DLD1 (cell line): ENCODE measurements around the gene ZHX3.

Experiments used
- in situ Hi-C: cut with HindIII; loops from 2 replicates; pipeline ENCODE4 v1.10.0; 2017; ENCODE audit warnings: low sequenced_read_pairs

ZHX3 gene

DNA sequence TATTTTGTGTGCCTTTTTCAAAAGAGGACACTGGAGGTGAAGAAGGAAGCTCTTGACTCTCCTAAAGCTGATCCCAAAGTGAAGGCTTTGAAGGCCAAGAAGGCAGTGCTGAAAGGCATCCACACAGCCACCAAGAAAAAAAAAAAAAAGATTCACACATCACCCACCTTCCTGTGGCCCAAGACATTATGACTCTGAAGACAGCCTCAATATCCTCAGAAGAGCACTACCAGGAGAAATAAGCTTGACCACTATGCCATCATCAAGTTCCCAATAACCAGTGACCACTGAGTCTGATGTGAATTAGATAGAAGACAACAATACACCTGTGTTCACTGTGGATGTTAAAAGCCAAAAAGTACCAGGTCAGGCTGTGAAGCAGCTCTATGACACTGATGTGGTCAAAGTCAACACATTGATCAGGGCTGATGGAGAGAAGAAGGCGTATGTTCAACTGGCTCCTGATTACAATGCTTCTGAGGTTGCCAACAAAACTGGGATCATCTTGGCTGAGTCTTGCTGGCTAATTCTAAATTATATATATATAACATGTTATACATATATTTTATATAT, 120.8 kb downstream of the ZHX3 start:
- in situ Hi-C loops = no loop called here

DNA sequence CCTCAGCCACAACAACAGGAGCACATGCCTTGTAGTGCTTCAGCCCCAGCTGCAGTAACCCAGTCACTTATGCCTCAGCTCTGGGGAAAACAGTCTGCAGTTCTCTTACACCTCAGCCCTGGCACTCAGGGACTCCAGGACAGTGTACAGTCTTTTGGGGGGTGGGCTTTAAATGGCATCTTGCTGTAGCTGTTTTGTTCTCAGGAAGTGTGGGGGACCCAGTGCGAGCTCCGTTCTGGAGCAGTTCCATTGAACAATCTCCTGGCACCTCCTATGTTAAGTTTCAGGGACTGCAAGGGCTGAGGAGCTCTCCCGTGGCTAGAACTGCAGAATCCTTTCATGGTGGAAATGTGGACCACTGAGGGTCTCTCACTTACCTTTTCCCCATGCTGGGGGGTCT, 125.0 kb downstream of the ZHX3 start:
- in situ Hi-C loops = no loop called here

DNA sequence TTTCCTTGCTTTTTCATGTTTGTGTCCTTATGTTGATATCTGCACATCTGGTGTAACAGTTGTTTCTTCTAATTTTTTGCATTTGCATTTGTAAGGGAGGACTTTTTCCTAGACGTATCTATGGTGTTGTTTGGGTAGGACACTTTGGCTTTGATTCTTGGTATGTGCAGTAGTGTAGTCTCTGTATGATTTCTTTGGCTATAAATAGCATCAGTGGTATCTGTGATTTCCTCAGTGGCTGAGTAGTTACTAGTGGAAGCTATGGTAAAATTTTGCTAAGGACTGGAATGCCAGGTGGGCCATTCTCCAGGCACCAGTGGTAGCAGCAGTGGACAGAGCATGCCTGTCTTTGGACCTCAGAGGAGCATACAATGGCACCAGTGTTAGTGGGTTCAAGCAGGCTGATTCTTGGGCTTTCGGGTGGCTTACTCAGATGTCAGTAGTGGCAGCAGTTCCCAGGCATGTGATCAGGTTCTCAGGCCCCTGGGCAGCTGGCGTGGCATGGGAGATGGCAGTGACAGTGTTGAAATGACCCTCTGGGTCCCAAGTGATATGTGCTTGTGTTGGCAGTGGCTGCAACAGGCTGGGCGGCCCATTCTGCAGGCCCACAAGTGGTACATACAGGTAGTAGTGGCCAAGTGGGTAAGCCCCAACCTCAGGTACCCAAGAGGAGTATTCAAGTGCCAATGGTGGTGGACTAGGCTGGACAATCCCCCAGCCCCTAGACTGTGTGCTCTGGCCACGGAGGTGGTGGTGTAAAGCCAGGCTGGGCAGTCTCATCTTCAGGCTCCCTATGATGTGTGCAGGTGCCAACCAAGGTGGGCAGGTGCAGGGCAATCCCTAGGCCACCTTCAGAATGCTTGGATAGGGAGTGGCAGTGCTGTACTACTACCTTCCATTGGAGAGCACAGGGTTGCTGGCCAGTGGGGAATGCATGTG, 125.7 kb downstream of the ZHX3 start:
- in situ Hi-C loops = no loop called here

DNA sequence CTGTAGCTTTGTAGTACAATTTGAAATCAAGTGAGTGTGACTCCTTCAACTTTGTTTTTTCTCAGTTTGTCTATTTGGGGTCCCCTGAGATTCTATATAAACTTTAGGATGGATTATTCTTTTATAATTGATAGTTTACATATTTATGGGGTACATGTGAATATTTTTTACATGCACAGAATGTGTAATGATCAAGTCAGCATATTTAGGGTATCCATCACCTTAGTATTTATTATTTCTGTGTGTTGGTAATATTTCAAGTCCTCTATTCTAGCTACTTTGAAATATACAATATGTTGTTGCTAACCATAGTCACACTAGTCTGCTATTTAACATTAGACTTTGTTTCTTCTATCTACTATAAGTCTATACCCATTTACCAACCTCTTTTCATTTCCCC, 129.9 kb downstream of the ZHX3 start:
- in situ Hi-C loops = no loop called here

DNA sequence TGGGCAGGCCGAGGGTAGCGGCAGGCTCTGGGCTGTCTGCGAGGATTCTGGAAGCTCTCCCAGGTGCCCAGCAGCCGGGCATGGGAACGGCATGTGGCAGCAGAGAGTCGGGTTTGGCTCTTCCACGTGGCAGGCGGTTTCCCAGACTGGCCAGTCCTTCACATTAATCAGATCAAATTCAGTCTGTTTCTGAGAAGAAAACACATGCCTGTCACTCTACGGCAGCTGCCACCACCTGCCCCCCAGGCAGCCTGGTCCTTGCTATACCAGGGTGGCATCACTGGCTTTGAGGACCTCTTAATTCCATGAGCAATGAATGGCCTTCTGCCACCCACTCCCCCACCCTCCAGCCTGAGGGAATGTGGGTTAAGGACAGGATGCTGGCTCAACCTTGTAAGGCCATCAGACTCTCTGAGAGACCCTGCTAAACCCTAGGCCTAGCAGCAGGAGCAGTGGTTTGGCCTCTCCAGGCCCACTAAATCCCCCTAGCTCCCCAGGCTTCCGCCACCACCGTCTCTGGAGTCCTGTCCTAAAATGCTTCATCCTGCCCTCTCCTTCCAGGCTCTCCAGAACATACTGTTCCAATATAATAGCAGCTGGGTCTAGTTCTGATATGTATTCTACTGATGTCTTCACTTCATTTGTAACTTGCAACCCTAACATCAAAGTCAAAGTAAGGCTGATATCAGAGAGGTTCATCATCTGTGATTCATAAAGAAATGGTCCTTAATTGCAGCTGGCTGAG, 132.3 kb downstream of the ZHX3 start:
- in situ Hi-C loops = no loop called here

DNA sequence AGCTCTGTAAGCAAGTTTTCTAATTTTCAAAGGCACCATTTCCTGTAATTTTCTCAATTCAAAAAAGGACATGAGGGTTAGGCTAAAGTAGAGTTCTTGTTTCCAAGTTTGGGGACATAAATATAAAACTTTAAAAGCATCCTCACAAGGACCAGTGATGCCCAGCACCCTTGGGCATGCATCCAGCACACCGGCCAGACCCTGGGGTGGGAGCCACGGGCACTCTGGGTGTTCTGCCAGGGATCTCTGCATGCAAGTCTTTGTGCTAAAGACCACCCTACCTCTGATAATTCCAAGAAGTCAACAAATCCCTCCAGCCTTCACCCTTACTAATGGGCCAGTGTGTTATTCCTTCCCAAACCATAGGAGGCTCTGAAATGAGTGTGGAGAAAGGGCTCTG, 133.7 kb downstream of the ZHX3 start:
- in situ Hi-C loops = no loop called here

DNA sequence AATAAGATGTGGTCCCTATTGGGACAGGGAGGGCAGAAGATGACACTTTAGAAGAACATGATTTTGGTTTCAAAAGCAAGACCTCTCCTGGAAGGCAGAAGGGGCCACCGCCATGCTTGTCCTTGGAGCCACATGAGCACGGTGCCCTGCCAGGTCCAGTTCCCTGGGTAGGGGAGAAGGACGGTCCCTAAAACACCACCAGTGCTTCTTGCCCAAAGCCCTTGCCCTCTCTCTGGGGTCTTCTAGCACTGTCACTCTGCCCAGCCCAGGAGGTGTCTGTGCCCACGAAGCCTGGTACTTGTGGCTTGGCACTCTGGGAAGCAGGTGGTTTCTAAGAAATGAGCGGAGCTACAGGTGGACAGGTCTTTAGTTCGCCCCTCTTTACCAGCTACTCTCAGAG, 134.1 kb downstream of the ZHX3 start:
- in situ Hi-C loops = no loop called here

DNA sequence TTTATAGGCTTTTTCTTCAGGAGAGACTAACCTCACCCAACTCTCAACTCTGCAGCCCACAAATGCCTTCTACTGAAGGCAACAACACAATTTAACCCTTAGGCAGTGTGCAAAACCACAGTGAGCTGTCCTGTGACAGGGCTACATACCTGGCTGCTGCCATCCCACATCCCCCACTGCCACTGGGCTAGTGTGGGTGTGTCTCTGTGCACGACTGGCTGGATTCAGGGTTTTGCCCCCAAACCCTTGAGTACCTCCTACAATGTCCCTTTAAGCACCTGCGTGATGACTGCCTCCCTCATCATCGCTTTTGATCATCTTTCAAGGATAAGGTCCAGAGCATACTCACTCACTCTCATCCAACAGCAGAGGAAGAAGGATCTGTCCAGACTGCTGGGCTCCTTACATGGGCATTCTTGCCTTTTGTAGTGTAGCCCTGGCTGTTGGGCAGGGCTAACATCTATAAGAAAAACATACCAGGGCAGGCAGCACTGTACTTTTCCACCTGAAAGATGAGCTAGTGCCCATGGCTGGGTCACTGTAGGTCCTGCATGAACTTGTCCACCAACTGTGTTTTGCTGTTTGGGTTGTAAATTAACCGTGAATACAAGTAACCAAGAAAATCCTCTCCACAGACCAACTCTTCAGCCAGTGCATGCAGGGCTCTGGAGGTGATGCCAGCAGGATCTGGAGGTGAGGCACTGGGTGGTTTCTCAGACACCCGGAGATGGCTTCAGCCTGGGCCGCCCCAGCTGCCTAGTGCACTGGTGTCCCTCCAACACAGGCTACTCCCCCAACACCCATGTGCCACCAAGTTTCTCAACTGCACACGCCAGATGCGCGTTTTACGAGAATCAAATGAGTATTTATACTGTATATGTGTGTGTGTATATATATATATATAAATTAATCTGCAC, 135.0 kb downstream of the ZHX3 start:
- in situ Hi-C loops = no loop called here

DNA sequence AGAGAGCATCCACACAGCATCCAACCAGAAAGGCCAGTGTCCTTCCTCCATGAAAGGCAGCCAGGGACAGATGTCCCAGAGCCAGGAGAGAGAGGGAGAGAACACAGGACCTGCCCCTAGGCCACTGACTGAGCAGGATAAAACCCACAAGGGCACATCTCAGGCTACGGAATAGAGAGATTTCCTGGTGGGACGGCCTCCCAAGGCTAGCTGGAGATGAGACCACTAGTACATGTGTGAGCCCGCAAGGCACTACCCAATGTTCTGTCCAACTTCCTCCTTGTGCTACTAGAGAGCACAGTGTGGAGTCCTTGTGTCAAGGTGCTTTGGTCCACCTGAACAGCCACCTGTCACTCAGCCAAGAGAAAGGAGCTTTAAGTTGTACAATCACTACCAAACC, 136.0 kb downstream of the ZHX3 start:
- in situ Hi-C loops = no loop called here

DNA sequence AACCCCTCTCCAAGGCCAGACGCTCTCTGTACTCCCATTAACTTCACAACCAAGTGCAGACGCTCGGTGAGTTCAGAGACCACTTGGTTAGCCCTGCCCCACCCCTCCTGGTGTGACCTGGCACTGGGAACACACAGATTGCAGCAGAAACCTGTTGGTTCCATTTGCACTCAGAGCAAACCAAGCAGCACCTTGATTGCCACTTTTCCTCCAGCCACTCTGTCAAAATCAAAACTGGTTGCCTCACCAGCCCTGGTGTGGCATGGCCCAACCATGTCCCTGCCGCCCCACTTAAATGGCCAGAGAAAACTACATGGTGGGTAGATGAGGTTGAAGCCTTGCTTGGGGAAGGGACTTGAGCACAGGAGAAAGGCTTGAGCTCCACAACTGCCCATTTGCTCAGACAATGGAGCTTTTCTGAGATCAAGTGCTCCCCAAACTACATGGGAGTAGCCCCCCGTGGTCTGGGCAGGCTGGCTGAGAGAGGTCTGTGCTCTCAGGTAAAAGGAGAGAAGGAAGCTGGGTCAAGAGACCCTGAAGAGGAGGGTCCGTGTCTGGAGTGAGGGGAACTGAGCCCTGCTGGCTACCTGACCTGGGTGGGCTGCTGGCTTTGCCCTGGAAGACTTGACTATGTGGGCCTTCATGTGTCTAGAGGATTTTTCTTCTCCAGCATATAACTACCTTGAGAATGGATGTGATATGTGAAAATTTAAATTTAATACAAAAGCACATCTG, 136.8 kb downstream of the ZHX3 start:
- in situ Hi-C loops = no loop called here

DNA sequence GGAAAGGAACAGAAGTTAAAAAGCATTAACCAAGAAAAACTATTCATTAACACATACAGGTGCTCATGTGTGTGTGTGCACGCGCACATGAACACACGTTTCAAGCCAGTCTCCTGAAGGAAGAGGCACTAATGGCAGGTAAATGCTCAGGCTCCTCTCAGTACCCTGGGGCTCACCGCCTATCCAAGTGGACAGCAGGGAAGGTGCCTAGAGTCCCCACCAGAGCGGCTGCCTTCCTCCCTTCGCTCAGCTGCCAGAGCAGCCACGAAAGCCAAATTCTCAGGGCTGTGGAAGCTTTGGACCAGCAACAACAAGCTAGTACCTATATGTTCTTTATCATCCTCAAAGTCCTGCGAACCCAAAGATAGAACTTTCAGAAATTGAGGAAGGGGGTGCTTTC, 137.6 kb downstream of the ZHX3 start:
- in situ Hi-C loops = no loop called here

DNA sequence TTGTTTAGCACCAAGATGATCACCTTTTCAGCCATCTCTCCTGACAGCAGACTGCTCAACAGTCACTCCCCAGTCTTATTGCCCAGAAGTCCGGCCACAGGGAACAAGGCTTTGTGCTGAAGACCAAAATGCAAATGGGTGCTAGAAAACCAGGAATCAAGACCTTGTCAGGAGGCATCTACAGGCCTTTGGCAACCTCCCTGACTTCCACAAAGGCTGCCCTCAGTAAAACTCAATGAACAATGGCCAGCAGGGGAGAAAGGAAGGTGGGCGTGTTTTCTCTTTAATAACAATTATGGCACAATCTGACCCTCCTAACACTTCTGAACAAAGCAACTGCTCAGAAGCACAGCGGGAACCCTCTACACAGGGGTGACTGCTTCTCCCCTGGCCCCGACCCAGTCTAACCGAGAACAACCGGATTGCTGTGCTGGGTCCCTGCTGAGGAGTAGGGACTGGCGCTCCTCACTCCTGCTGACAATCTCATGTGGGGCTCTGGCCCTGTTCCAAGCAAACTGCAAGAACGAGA, 138.6 kb downstream of the ZHX3 start:
- in situ Hi-C loops = no loop called here

DNA sequence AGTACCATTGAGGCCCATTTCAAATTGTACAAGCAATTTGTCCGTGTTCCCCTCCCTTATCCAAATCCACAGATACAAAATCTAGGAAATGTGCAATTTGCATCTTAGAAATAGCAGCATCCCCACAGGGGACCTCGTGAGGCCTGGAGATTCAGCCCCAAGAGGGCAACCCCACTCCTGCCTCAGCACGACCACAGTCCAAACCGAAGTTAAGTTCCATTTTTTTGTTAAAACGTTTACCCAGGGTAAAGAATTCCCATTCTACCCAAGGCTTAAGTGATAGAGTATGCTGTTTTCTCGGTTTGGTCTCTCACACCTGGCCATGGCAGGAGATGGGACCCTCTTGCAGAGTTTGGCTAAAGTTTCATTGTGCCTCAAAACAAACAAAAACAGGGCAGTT, 139.0 kb downstream of the ZHX3 start:
- in situ Hi-C loops = no loop called here

DNA sequence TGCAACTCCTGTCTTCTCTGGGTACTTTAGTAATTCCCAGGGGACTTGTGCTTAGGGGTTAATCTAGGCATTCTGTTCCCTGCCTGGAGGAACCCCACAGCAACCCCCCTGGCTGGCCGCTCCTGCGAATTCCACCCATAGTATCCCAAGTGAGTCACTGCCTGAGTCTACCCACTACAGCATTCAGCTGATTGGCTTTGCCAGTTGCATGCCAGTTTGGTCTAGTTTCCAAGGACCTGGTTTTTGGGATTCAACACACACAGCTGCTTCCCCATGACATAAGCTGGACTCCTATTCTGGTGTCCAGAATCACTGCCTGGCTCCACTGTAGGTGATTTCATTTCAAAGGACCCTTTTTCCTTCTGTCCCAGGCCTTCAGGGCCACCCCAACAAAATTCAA, 139.9 kb downstream of the ZHX3 start:
- in situ Hi-C loops = no loop called here

DNA sequence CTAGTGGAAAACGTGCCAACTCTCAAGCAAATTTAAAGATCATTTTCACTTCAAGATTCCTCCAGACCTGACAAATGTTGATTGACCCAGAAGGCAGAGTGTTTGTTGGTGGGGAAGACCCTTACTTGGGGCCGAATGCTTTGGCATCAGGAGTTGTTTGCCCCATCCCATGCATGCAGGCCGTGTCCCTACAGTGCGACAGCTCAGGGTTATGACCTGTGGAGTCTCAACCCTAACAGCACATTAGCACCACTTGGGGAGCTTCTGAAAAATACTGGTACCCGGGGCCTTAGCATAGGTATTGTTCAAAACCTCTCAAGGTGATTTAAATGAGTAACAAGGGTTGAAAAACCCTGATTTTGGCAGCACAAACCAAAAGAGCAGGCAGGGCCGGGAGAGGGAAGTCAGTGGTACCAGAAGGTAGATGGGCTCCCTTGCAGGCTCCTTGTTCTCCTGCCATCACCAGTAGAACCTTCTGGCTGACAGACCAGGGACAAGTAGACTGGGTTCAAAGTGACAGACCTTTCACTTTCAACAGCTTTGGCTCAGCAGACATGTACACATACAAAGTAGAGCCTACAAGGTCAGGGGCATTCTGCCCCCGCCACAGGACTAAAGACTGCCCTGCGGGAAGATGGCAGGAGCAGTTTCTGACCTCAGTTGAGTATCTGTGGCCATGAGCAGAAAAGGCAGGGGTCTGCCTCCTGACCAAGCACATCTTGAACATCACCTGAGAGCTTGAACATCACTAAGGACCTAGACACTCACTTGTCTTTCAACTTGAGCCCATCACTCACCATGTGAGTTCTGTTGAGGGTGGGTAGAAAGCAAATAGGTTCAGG, 140.6 kb downstream of the ZHX3 start:
- in situ Hi-C loops = no loop called here

DNA sequence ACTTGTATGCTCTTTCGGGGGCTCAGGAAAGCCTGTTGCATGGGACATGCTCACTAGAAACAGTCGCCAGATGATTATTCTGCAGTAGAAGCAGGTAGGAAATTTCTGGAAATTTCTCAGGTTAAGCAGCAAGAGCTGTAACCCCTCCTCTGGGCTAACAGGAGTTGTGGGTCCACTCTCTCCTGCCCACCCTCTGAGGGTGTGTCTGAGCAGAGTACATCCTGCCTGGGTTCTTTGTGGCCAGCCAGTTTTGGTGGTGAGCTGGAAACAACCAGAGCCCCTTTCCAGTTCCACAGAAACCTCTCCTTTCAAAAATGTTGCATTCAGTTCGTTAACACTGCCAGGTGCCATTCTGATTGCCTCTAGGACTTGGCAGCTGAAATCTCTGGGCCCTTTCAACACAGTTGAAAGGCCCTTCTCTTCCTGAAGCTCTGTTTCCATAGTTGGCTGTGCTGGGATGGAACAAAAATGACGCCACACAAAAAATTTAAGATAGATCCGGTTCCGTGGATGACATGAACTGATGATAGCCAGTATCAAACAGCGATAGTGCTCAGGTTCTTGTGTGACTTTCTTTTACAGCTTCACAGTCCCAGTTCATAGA, 141.7 kb downstream of the ZHX3 start:
- in situ Hi-C loops = no loop called here

DNA sequence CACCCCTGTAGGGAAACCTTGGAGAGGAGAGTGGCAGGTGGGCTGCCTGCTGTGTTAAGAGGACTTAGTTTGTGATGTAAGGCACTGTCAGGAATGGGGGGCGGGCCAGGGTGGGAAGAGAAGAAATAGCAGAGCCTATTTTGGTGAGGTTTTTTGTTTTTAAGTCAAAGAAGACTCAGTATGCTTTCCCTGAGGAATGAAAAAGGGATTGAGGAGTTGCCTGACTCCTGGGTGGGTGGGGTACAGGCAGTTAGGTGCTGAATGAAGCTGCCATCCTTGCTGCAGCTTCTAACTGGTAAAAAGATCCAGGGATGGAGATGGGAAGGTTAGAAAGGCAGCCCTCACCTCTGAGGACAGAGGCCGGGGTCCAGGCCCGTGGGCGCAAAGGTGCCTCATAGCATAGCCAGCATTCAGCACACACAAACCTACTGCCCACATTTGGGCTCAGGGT, 142.3 kb downstream of the ZHX3 start:
- in situ Hi-C loops = no loop called here

DNA sequence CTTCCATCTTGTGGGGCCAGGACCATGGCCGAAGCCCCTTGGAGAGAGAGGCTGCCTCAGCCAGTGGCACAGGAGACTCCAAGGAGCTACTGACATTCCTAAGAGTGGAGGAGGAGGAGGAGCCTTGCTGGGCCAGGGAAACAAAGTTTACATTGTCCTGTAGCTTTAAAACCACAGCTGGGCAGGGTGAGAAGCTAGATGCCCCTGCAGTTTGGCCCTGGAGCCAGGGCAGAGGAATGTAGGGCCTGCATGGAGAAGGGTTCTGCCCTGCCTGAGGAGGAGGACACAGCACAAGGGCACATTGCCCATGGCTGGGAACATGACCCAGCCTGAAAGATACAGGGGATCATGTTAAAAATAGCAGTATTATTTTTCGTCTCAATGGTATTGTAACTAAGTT, 142.7 kb downstream of the ZHX3 start:
- in situ Hi-C loops = no loop called here

DNA sequence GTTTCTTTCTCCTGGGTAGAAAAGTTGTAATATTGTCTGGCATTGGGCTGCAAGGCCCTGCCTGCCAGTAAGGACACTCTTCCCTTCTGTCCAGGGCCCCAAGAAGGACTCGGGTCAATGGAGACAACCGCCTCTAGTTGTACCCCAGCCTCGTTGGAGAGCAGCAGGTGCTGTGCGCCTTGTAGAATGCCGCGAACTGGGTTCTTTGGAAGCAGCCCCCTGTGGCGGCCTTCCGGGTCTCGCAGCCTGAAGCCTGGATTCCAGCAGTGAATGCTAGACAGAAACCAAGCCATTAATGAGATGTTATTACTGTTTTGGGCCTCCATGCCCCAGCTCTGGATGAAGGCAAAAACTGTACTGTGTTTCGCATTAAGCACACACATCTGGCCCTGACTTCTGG, 143.2 kb downstream of the ZHX3 start:
- in situ Hi-C loops = no loop called here
